ENCODE data around the gene ARID2. TPM values are rescaled to one million over a fixed set of nuclear protein-coding genes. Genes with fewer than 3 reads are reported as not detected.

The ARID2 gene
- total RNA-seq, 4 donors from 2014 or later = 32.1 to 79.1 (median 41.5) TPM

- no peak for DNase-seq (ENCODE audit: low spot score in 2 of 2)
- TF ChIP-seq POLR2A (IDR thresholded peaks at IDR 0.05) (no peak), EP300 (IDR thresholded peaks at IDR 0.05) (no peak), CTCF (IDR thresholded peaks at IDR 0.05) (no peak), POLR2AphosphoS5 (IDR thresholded peaks at IDR 0.05) (no peak)
- H3K9me3 ChIP-seq = no peaks in the 10 kb centered on the region
- no peaks in the 10 kb centered on the region for H3K27me3 ChIP-seq
- no peak overlapping the region for H3K4me3 ChIP-seq
- 90% methylated on average over 2 of the region's 2 CpGs for WGBS
- H3K4me1 ChIP-seq = no peaks in the 10 kb centered on the region
- no peak overlapping the region for H3K27ac ChIP-seq
- peaks cover 42% of the 10 kb centered on the region for H3K36me3 ChIP-seq
These were observed 151.0 kb downstream of the ARID2 start for GRCh38 chr12:45880533-45880932.

- Histone ChIP-seq H3K4me3 (no peak overlapping the region), H3K9me3 (no peaks in the 10 kb centered on the region), H3K27ac (no peak overlapping the region), H3K36me3 (peaks cover 36% of the 10 kb centered on the region), H3K27me3 (no peaks in the 10 kb centered on the region), H3K4me1 (no peaks in the 10 kb centered on the region)
- WGBS = 90% methylated on average over 1 of the region's 1 CpG
- no peak for TF ChIP-seq POLR2A (IDR thresholded peaks at IDR 0.05)
- no peak for TF ChIP-seq POLR2AphosphoS5 (IDR thresholded peaks at IDR 0.05)
- TF ChIP-seq EP300 (IDR thresholded peaks at IDR 0.05) = no peak
- no peak for TF ChIP-seq CTCF (IDR thresholded peaks at IDR 0.05)
- no peak for DNase-seq (ENCODE audit: low spot score in 2 of 2)
These were observed 153.7 kb downstream of the ARID2 start for GRCh38 chr12:45883187-45883586.

- TF ChIP-seq EP300 (IDR thresholded peaks at IDR 0.05) (no peak), POLR2AphosphoS5 (IDR thresholded peaks at IDR 0.05) (no peak), POLR2A (IDR thresholded peaks at IDR 0.05) (no peak), CTCF (IDR thresholded peaks at IDR 0.05) (no peak)
- Histone ChIP-seq H3K9me3 (no peaks in the 10 kb centered on the region), H3K4me3 (no peak overlapping the region), H3K4me1 (no peaks in the 10 kb centered on the region), H3K36me3 (peaks cover 29% of the 10 kb centered on the region), H3K27me3 (no peaks in the 10 kb centered on the region), H3K27ac (no peak overlapping the region)
- no CpG with 5 or more reads among the region's 1 CpG for WGBS
- no peak for DNase-seq (ENCODE audit: low spot score in 2 of 2)
These were observed 157.2 kb downstream of the ARID2 start for GRCh38 chr12:45886685-45887084.

GRCh38 chr12:45887544-45887943, 158.0 kb downstream of the ARID2 start:
- TF ChIP-seq POLR2AphosphoS5 (IDR thresholded peaks at IDR 0.05) (no peak), EP300 (IDR thresholded peaks at IDR 0.05) (no peak), POLR2A (IDR thresholded peaks at IDR 0.05) (no peak), CTCF (IDR thresholded peaks at IDR 0.05) (no peak)

GRCh38 chr12:45890276-45890675, 160.8 kb downstream of the ARID2 start:
- no peak for DNase-seq (ENCODE audit: low spot score in 2 of 2)
- H3K27me3 ChIP-seq = no peaks in the 10 kb centered on the region
- no peak for TF ChIP-seq CTCF (IDR thresholded peaks at IDR 0.05)
- TF ChIP-seq POLR2AphosphoS5 (IDR thresholded peaks at IDR 0.05) = no peak
- TF ChIP-seq EP300 (IDR thresholded peaks at IDR 0.05) = no peak
- TF ChIP-seq POLR2A (IDR thresholded peaks at IDR 0.05) = no peak
- H3K9me3 ChIP-seq = no peaks in the 10 kb centered on the region
- no peaks in the 10 kb centered on the region for H3K4me1 ChIP-seq
- H3K36me3 ChIP-seq = peaks cover 46% of the 10 kb centered on the region
- no peak overlapping the region for H3K4me3 ChIP-seq
- 80% methylated on average over 2 of the region's 2 CpGs for WGBS
- H3K27ac ChIP-seq = no peak overlapping the region

More at GRCh38 chr12:45887544-45887943, 158.0 kb downstream of the ARID2 start:
- Histone ChIP-seq H3K9me3 (no peaks in the 10 kb centered on the region), H3K4me3 (no peak overlapping the region), H3K27ac (no peak overlapping the region), H3K27me3 (no peaks in the 10 kb centered on the region), H3K4me1 (no peaks in the 10 kb centered on the region), H3K36me3 (peaks cover 37% of the 10 kb centered on the region)
- 90% methylated on average over 5 of the region's 5 CpGs for WGBS
- no peak for DNase-seq (ENCODE audit: low spot score in 2 of 2)
